Esophagus muscularis mucosa (tissue), 4 donors: ENCODE data around the gene TNK2.

Experiments
- EP300 ChIP-seq: sonication (generic); formaldehyde crosslinking; IDR thresholded peaks from one replicate; pipeline ENCODE4 v1.6.1; 2017; ENCODE audit warnings: antibody characterized with exemption
- POLR2A ChIP-seq: fragments of 450-650 bp; IDR thresholded peaks from one replicate; pipeline ENCODE4 v1.6.1; 2017; ENCODE audit warnings: antibody characterized with exemption, moderate library complexity, mild to moderate bottlenecking, low read depth
- POLR2AphosphoS5 ChIP-seq, 2 donors: sonication (generic); formaldehyde crosslinking; IDR thresholded peaks; one replicate each; pipeline ENCODE4 v1.6.1; 2017; ENCODE audit warnings: antibody characterized with exemption in 2 of 2
- TF ChIP-seq, protein P1 (sequence below), 3 experiments: fragments of 200-600 bp in 2 of 3; fragments of 450-650 bp in 1 of 3; sonication (generic) in 2 of 3; IDR thresholded peaks; one replicate each; pipeline ENCODE4 v1.5.1; 2017 to 2019; ENCODE audit warnings: antibody characterized with exemption in 3 of 3, mild to moderate bottlenecking in 2 of 3, moderate library complexity in 1 of 3

GRCh38 chr3:195854628-195855294 is 53.6 kb downstream of the TNK2 start:
- TF ChIP-seq POLR2A (no peak), EP300 (no peak), POLR2AphosphoS5 (IDR thresholded peaks at IDR 0.05) (no peak)
- TF ChIP-seq, protein P1, sequence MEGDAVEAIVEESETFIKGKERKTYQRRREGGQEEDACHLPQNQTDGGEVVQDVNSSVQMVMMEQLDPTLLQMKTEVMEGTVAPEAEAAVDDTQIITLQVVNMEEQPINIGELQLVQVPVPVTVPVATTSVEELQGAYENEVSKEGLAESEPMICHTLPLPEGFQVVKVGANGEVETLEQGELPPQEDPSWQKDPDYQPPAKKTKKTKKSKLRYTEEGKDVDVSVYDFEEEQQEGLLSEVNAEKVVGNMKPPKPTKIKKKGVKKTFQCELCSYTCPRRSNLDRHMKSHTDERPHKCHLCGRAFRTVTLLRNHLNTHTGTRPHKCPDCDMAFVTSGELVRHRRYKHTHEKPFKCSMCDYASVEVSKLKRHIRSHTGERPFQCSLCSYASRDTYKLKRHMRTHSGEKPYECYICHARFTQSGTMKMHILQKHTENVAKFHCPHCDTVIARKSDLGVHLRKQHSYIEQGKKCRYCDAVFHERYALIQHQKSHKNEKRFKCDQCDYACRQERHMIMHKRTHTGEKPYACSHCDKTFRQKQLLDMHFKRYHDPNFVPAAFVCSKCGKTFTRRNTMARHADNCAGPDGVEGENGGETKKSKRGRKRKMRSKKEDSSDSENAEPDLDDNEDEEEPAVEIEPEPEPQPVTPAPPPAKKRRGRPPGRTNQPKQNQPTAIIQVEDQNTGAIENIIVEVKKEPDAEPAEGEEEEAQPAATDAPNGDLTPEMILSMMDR (IDR thresholded peaks at IDR 0.05), result no peak
